Hematopoietic multipotent progenitor cell treated with erythropoietin and hydrocortisone succinate and interleukin-3 and kit ligand, for 15 days (in vitro differentiated cells): ENCODE data around the gene CFAP97D1.

ENCODE experiments used
- DNase-seq: peaks from one replicate; pipeline ENCODE4 v3.0.0-alpha.2; 2015; ENCODE audit warnings: low spot score

CFAP97D1 gene

DNA sequence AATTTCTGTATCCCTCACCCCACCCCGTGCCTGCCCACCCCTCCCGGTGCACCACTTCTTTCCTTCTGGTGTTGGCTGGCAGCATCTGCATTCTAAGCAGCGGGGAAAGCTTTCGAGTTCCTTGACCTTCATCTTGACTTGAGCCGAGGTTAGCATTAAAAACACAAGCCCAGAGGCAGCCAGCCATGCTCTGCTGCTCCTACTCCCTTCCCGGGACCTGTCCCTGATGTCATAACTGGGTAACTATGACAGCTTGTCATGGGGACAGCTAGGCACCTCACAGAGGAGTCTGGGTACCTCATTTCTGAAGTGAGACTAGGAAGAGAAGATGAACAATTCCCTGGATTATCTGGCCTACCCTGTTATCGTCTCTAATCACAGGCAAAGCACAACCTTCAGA is at the start of gene CFAP97D1:
CFAP97D1 (plus strand) TSS at position 301 of the 400 bp plus-strand sequence; CDS start at position 329, 28 bp downstream.
- DNase-seq = no peak

DNA sequence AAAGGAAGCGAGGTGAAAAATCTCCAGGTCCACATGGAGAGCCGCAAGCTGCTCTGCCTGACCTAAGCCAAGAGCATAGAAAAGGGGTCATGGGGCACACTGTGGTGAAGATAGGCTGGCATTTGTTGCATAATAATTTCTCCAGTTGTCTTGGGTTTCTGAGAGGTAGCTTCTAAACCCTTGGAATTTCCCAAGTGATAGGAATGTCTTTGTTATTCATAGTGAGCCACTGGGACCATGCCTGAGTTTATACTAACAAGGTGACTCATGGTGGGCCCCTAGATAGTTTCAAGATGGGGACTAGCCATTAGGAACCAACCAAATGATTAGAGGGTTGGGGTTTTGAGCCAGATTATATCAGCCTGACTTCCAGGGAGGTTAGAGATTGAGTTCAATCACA is 47.3 kb upstream of the CFAP97D1 start:
- no peak for DNase-seq

DNA sequence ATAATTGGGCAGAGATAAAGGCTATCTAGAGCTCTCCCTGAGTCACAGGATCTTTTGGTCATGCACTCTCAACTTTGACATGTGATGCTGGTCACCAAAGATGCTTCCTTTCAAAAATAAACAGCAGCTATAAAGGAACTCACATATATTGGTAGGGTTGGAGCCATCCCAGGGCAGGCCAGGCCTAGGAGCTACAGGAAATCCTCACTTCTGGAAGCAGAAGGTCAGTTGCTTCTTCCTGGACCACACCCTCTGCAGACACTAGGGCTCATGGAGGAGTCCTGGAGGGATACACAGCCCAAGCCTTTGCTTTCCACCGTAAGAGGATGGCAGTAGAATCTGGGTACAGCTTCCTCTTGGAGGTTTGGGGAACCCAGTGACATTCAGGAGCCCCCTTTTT is 46.3 kb upstream of the CFAP97D1 start:
- DNase-seq = no peak

DNA sequence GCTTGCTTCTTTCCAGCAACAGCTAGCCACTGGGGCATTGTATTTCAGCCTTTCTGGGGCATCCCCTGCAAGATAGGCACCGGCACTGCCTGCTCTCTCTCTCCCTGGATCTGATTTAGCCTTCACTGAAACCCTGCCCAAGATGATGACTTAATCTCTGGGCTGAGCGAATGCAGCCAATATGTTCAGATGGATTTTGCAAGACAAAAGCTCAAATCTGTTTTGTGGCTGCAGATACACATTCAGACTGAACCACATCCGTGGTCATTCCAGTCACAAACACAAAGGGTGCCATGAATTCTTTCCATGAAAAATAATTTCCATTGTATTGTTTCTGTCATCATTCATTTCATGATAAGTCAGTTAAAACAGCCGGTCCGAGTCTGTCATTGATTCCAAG is 45.9 kb upstream of the CFAP97D1 start:
- DNase-seq = no peak

DNA sequence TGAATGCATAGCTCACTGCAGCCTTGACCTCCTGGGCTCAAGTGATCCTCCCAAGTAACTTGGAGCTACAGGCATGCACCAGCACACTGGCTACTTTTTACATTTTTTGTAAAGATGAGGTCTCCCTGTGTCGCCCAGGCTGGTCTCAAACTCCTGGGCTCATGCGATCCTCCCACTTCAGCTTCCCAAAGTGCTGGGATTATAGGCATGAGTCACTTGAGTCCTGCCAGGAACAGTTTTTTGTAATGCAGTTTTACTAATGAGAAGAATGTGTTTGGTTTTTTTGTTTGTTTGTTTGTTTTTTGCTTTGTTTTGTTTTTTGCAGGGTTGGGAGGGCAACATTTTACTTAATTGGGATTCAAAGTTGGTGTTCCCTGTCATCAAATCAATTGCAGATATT is 43.8 kb upstream of the CFAP97D1 start:
- no peak for DNase-seq

DNA sequence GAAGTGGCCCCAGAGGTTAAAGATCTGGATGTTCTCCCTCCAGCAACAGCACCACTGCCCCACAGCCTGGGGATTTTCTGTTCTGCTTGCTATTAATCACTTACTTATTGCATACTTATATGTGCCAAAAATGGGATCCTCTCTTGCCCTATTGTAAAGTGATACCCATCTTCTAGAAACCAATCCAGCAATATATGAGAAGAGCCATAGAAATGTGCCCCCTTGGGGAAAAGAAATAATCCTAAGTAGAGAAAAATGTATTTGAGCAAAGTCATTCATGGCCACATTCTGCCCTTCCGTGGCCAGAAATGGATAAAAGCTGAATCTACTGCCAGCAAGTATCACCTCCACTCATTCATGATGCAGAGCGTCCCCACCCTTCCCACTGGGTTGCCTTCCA is 42.5 kb upstream of the CFAP97D1 start:
- no peak for DNase-seq

DNA sequence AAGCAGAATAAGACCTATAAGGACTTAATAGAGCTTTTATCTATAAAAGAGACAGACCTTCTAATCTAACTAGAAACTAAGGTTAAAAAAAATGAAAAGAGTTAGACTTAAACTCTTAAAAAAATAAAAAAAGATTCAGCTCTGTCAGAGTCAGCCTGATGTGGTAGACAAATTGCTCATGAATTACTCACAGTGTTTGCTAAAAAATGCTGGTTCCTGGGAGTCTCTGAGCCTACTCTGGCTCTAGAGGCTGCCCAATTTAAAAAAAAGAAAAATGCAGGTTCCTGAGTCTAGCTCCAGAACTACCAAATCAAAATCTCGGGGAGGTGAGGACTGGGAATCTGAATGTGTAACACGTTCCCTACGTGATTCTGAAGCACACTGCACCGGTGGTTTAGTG is 39.7 kb upstream of the CFAP97D1 start:
- DNase-seq = no peak

DNA sequence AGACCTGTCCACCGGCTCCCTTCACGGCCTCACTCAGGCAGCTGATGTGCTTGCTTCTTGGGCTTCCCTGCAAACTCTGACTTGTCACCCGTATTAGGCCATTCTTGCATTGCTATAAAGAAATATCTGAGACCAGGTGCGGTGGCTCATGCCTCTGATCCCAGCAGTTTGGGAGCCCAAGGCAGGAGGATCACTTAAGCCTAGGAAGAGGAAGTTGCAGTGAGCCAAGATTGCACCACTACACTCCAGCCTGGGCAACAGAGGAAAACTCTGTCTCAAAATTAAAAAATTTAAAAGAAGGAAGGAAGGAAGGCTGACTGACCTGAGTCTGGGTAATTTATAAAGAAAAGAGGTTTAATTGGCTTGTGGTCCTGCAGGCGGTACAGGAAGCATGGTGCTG is 38.6 kb upstream of the CFAP97D1 start:
- DNase-seq = no peak

DNA sequence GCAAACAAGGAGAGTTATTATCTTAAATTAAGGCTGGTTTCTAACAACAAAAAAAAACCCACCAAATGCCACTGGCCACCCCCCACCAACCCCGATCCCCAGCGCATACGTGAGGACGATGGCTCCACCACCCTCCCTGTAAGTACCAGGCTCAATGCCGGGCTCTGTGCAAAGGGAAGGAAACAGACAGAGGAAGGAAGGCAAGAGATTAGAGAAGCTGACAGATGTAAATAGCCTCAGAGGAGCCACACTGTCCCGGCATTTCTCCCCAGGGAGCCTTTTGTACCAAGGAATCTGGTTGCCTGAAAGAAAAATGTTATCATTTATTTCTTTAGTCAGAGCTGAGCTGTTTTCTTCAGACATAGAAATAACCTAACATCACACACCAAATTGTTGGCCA is 34.7 kb upstream of the CFAP97D1 start:
- no peak for DNase-seq

DNA sequence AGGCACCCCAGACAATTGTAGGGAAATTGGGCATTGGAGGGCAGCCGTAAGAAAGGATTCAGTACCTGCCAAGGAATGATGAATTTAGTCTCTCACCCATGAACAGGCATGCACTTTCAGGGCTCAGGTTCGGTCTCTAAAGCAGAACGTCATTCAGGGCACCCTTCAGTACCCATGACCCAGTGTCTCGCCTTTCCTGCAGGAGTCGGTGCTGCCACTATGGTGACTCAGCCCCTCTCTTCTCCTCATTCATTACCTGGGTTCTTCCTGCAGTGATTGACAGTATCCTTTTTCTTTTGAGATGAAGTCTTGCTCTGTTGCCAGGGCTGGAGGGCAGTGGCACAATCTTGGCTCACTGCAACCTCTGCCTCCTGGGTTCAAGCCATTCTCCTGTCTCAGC is 30.1 kb upstream of the CFAP97D1 start:
- no peak for DNase-seq

DNA sequence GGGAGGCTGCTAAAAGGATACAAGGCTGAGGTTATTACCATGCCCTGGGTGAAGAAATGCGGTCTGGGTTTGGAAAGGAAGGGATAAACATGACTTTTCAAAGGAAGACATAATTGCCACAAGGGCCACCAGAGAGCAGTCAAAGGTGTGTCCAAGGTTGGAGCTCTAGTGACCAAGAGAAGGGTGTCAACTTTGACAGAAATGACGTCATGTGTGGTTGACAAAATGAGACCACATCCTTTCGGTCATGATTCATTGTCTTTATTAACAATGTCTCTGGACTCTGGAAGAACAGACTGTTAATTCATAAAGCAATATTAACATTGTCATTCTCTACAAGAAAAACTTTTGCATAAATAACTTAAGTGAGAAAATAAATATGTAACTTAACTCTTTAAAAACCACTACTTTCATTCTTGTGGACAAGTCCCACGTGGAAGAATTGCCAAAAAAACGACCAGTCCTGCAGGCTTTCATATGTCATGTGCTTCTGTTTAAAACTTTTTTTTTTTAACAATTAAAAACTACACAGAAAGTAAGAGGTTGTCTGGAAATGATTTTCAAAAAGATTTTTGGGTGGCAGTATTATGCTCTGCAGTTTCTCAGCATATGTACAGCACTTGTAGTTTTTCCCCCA is 26.6 kb upstream of the CFAP97D1 start:
- no peak for DNase-seq

DNA sequence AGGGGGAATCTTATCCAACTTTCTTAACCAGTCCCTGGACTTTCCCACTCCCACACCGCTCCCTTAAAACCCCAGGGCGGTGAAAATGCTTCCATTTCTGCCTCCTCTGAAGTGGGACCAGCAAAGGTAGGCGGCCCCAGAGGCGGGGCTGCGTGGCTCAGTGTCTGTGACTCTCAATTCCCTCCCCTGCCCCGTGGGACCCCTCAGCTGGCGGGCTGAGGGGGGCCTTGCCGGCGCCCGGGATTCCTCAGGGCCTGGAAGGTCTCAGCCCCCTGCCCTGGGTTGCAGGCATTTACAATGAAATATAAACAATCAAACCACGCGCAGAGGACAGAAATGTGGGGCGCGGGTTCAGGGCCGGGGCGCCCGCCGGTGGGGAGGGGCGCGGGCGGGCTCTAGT is 25.3 kb upstream of the CFAP97D1 start:
- no peak for DNase-seq

DNA sequence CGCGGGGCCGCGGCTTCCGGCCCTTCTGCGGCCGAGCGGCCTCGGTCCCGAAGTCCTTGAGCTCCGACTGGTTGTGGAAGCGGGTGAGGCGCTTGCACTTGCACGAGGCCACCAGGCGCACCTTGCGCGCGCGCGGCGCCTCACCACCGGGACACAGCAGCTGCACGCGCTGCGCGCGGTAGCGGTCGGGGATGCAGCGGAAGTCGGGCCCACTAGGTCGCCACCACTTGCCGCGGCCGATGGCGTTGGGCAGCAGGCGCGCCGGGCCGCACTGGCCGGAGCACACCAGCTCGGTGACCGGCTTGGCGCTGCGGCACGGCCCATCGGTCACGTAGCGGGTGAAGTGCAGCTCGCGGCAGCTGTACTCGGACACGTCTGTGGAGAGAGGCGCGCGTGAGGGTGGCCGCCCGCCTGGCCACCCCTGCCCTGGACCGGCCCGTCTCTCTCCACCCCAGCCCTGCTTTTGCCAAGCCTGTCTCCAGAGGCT is 24.8 kb upstream of the CFAP97D1 start:
- no peak for DNase-seq

DNA sequence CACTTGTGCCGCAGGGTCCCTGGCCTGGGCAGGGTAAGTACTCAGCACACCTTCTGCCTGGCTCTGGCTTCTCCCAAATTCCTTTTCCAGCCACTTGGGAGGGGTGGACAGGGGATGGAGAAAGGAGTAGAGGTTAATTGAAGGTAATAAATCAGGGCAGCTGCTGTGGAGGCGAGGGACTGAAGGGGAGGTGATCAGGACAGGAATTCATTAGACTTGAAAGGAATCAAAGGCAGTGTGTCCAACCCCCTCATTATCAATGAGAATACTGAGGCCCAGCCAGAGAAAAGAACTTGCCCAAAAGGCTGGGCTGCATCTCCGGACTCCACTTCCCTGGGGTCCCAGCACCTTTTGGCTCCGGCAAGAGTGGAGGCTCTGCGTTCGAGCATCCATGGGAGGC is 24.0 kb upstream of the CFAP97D1 start:
- DNase-seq = no peak

DNA sequence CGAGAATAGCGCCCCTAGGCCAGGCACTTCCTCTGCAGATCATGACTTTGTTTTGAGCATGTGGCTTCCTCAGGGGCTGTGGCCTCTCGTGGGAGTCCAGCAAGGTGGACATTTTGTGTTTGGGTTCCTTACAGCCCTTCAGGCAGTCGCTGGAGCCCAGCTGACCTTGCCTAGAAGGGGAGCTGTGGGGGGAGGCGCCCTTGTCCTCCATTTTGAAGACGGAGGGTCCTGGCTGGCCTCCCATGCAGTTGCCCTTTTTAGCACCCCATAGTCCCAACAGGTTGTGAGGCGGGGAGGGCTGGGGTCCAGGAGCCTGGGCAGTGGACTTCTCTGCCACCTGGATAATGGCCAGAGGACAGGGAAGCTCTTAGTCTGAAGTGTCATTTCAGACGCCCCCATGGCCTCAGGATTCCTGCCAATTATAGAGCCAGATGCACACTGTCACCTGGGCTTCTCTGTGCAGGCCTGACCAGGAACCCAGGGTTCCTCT is 23.0 kb upstream of the CFAP97D1 start:
- DNase-seq = no peak

DNA sequence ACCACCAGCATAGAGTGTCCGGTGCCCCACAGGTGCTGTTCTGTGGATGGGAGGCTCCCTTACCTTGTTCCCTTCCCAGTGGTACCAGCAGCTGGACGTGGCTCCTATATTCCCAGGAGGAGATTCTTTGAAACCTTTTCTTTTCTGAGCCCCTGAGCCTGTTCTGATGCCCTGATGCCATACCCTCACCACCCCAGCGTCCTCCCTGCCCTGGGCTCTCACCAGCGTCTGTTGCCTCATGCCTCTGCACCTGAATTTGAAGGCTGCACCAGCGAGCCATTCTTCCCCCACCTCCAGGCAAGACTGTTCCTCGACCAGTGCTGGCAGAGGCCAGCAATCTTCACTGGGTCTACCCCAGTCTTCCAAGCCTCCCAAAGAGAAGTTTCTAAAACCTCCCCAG is 22.1 kb upstream of the CFAP97D1 start:
- no peak for DNase-seq

DNA sequence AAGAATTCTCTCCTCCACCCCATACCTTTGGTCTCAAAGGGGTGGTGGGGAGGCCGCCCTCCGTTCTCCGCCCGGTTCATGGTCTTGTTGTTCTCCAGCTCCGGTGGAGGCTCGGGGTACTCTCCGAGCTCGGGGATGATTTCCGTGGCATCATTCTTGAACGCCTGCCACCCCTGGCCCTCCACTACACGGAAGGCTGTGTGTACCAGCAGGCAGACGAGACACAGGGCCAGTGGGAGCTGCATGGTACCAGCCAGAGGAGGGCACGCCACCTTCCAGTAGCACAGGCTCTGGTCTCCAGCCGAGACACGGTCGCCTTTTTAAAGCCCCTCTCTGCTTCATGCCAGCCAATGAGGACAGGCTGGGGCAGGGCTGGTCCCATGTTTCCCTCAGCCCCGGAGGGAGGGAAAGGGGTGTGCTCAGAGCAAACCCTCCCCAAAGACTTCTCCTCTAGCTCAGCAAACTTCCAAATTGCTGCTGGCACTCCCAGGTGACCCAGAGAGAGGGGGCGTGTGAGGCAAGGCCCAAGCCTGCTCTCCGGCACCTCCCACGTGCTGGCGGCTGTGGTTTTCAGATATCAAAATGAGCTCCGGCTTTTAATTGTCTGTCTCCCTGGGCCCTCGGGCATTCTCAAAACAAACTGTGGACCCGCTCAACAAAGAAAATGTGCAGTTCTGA is 21.6 kb upstream of the CFAP97D1 start, which contains the start of gene SOST:
SOST (minus strand) TSS at position 295 of the 678 bp plus-strand sequence; CDS start at position 245, 50 bp downstream.
- no peak for DNase-seq

DNA sequence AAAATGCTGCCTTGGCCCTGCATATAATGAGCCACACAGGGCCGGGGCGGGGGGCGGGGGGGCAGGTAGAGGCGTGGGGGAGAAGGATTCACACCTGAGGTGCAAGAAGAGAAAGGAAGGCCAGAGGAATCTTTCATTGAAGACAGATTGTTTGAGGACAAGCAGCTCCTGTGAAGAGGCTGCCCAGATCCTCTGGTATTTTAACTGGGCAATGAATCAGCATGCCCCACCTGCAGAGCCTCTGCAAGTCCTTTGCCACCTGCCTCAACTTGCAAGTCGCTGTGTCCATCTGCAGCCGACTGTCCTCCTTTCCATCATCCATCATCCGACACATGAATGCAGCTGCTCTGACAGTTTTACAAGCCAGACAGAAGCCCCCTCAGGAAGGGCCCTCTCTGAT is 20.4 kb upstream of the CFAP97D1 start:
- DNase-seq = no peak

DNA sequence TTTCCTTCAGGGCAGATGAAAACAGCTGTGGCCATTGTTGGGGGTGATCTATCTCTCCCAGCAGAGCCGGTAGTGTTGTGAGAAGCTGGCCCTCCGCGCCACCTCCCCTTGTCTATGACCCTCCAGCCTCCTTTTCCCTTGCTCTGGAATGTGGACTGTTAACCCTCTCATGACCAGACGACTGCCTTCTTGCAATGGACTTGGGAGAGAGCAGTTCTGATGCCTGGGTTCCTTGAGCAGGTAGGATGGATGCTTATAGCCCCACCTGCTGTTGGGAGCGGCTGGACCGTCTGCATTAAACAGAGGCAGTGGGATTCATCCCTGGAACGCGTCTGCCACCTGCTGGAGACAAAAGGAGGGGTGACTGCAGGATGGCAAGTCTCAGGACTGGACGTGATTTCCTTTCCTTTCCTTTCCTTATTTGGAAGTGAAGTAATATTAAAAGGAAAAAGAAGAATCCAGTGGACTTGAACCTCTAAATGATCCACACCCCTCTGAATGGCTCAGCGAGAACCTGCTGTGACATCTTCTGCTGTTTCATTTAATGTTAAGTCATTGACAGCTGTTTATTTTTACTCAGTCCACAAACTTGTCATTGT is 19.9 kb upstream of the CFAP97D1 start:
- DNase-seq = peak; percentile 61

DNA sequence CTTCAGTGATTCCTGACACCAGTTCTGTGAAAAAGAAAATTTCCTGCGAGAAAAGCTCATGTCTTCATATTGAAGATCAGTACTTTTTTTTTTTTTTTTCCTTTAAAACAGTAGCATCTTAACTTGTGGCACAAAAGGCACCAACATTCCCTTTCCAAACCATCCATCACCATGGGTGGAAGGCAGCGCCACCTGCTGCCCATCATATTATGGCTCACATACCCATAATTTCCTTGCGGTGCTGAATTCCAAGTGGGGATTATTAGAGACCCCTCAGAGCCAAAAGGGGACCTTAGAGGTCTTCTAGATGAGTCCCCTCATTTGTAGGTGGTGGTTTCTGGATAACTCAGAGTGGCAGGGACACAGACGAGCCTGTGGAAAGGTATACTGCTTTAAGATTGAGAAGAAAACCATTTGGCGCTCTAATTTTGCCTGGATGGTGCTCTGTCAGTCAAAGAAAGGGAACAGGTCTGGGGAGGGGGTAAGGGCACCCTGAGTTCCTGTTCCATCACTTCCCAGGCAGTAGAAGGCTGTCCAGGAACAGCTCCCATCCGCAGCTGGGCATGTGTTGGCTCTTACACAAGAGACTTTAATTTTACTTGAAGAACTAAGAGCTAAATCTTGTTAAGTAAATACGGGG is 13.7 kb upstream of the CFAP97D1 start:
- peak; percentile 52 for DNase-seq

DNA sequence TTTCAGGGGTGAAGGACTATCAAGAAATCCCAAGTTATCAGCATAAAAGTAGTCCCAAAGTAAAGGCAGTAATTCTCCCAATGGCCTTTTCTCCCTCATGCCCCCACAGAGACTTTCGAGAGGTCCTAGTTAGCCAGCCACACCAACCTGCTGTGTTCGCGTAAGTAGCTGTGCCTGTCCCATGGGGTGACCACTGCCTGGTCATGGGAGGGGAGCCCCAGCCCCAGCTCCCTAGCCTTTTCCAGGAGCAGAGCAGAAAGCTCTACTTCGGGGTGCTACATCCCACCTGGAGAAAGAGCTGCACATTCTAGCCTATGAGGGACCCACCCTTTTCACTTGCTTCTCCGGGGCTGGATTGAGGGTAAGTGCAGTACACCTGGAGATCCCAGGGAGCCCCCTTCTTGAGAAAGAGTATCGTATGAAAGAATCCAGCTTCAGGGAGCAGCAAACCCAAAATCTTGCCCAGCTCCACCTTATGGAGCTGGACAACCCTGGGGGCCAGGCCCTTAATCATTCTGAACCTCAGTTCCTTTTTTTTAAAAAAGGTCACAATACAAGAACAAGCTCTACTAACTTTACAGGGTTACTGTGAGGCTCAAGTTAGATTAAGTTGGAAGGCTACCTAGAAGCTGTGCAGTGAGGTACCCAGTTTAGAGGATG is 13.1 kb upstream of the CFAP97D1 start:
- DNase-seq = no peak

DNA sequence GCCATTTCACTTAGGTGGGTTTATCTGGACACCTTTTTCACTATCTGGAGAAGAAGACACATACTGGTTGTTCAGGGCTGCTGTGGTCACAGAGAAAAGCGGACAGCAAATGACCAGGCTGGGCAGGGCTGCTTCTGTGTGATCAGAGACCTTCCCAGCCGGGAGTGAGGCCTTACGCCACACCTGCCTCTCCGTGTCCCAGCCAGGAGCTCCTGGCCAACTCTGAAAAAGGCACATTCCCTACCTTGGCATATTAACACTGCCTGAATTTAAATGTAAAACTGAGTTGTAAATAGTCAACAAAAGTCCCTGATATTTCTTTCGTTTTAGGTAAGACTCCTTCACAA is 12.5 kb upstream of the CFAP97D1 start:
- DNase-seq = no peak
